Islet of Langerhans (tissue), 1 donor: ENCODE results near the gene NETO1.

Experiments used
- FAIRE-seq: peaks from one replicate; lab custom pipeline; 2011; peaks lifted over from hg19 to GRCh38; lab: Jason Lieb, UNC

Gene NETO1

DNA sequence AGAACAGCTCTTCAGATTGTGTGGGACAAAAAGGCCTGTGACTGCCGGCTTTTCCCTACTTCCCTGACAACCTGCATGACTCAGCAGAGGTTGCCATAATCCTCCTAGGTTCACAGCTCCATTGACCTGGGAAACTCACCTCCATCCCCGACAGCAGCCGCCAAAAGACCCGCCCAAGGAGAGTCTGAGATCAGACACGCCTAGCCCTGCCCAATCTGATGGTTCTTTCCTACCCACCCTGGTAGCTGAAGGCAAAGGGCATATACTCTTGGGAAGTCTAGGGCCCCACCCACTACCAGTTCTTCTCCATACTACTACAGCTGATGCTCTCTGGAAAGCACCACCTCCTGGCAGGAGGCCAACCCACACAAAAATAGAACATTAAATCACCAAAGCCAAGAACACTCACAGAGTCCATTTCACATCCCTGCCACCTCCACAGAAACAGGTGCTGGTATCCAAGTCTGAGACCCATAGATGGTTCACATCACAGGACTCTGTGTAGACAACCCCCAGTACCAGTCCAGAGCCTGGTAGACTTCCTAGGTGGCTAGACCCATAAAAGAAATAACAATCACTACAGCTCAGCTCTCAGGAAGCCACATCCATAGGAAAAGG, 140.6 kb downstream of the NETO1 start:
- FAIRE-seq = no peak

GRCh38 chr18:72726201-72726600, 141.6 kb downstream of the NETO1 start:
- no peak for FAIRE-seq

DNA sequence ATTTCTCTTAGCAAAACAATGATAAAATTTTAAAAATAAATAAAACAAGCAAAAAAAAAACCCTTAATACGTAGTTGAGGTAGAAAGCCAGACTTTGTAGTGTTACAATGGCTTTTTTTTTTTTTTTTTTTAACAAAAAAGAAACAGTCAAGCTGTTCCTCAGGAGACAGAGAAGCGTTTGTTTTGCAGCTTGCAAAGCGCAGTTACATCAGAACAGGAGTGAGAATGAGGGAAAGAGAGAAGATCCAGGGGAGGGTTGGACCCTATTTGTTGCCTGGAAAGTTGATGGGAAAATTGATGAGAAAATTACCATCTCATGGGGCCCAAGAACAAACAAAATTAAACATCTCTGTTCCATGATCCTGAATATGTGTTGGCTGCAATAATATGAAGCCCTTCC, 146.5 kb downstream of the NETO1 start:
- FAIRE-seq = no peak

DNA sequence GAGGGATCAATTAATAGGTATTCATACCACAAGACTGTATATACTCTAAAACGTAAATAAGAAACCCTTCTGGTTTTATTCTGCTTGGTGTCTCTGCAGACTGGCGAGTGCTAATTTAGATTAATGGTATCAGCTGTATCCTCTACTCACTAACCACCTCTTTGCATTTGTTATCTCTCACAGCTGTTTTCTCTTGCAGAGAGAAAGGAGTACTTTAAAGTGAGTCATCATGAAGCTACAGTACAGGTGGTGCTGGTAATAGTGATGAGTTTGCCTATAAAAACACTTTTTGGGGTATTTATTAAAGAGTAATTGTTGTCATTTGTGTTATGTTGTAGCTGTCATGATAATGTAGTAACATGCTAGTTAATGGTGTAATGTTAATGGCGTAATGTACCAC, 147.7 kb downstream of the NETO1 start:
- FAIRE-seq = no peak

GRCh38 chr18:72704202-72704601, 163.6 kb downstream of the NETO1 start:
- FAIRE-seq = no peak

DNA sequence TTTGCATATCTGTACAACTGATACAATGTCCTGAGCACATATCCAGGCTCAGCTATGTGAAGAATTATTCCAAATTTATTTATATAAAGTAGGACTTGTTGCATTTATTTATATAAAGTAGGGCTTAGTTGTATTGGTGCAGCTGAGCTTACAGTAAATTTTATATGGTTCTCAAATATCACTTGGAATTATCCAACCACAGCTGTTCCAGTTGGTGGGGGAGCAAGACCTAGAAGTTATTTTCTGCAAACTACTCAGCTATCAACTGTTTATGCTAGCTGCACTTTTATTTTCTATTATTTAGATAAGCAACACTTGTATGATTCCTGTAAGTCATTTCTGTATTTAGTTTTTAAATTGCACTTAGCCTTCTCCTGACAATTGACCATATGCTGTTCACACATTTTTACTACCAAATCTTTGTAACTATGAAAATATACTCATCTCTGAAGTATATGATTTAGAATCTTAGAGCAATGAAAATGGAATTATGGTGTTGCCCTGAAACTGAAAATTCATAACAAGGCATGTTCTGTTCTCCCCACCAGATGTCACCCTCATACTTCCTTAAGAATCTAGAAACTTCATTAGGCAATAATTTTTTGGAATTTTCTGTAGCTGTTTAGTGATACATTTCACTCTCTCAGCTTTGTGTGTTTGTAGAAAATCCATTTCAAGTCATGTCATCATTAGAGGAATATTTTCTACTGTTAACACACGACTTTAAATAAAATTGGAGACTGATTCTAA, 166.7 kb downstream of the NETO1 start:
- no peak for FAIRE-seq

- FAIRE-seq = no peak
Measured at GRCh38 chr18:72697706-72698105, 170.1 kb downstream of the NETO1 start.

DNA sequence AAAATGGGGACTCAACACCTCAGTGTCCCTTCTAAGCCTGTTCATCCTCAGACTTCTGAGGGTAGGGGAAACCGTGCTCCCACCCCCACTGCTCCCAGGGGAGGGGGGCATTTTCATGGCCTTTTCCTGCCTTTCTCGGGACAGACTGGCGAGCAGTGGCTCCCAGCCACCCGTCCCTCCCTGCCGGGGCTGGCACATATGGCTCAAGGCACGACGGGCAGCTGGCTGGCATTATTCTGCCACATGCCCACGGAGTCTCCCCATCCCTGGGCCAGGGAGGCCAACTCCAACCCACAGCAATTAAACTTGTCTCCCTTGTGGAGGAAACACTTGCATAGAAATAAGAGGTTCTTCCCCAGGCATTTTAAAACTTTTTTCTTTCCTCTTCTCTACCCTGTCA, 175.2 kb downstream of the NETO1 start:
- no peak for FAIRE-seq
